SU-DHL-6 (cell line): ENCODE data around the gene SLC24A3.

ENCODE experiments used
- H2AFZ ChIP-seq: fragments of 200-600 bp; sonication (generic); 2 replicates; pipeline ENCODE4 v1.6.1; 2014; ENCODE audit warnings: low read depth, mild to moderate bottlenecking, moderate library complexity, mixed read lengths, antibody characterized with exemption, low read length; ENCODE audit not compliant: severe bottlenecking
- H3F3A ChIP-seq: fragments of 200-600 bp; shearing (Covaris generic); 2 replicates; pipeline ENCODE4 v1.6.0; 2016; ENCODE audit warnings: antibody characterized with exemption, mild to moderate bottlenecking; ENCODE audit not compliant: insufficient read depth
- H3K27ac ChIP-seq: fragments of 200-600 bp; sonication (generic); 2 replicates; pipeline ENCODE4 v1.5.1; 2016; ENCODE audit warnings: low read depth, mild to moderate bottlenecking, low read length, moderate library complexity, mixed read lengths
- H3K27me3 ChIP-seq: fragments of 200-600 bp; sonication (generic), shearing (Covaris generic); 2 replicates; pipeline ENCODE4 v1.6.0; 2014; ENCODE audit warnings: mild to moderate bottlenecking, low read length
- H3K36me3 ChIP-seq: fragments of 200-600 bp; sonication (generic); 2 replicates; pipeline ENCODE4 v1.6.1; 2014; ENCODE audit warnings: mild to moderate bottlenecking, low read length, mixed read lengths
- H3K4me2 ChIP-seq: fragments of 300-600, 200-600 bp; shearing (Covaris generic), sonication (generic); 2 replicates; pipeline ENCODE4 v1.6.0; 2014; ENCODE audit warnings: low read length, low read depth, mild to moderate bottlenecking; ENCODE audit not compliant: poor library complexity, severe bottlenecking
- H3K4me3 ChIP-seq: fragments of 200-600 bp; sonication (generic); 2 replicates; pipeline ENCODE4 v1.5.1; 2014; ENCODE audit warnings: antibody characterized with exemption, low read length, mild to moderate bottlenecking, mixed read lengths; ENCODE audit not compliant: insufficient read depth, poor library complexity, severe bottlenecking
- H3K79me2 ChIP-seq: fragments of 200-600 bp; sonication (generic); 2 replicates; pipeline ENCODE4 v1.6.1; 2014; ENCODE audit warnings: mild to moderate bottlenecking, low read length, moderate library complexity; ENCODE audit not compliant: insufficient read depth
- H3K9ac ChIP-seq: fragments of 200-600 bp; sonication (generic); 2 replicates; pipeline ENCODE4 v1.7.0; 2014; ENCODE audit warnings: mild to moderate bottlenecking, low read length
- H3K9me2 ChIP-seq: fragments of 200-600 bp; sonication (generic); replicated peaks from 2 replicates; pipeline ENCODE4 v1.6.1; 2014; ENCODE audit warnings: low read length; ENCODE audit not compliant: insufficient read depth
- H3K9me3 ChIP-seq: fragments of 200-600 bp; sonication (generic); 2 replicates; pipeline ENCODE4 v1.6.1; 2014; ENCODE audit warnings: low read length, mixed read lengths; ENCODE audit not compliant: insufficient read depth
- H4K20me1 ChIP-seq: fragments of 200-600 bp; sonication (generic); 2 replicates; pipeline ENCODE4 v1.6.1; 2014; ENCODE audit warnings: low read depth, mild to moderate bottlenecking, antibody characterized with exemption, low read length, moderate library complexity, mixed read lengths
- CTCF ChIP-seq: fragments of 200-600 bp; sonication (generic); IDR thresholded peaks from one replicate; pipeline ENCODE4 v1.5.1; 2017; ENCODE audit warnings: antibody characterized with exemption, mild to moderate bottlenecking, low read length, moderate library complexity; ENCODE audit not compliant: insufficient read depth, poor library complexity, severe bottlenecking
- EZH2phosphoT487 ChIP-seq: fragments of 200-600 bp; sonication (generic), shearing (Covaris generic); conservative IDR thresholded peaks from 2 replicates; pipeline ENCODE4 v1.6.1; 2018; ENCODE audit warnings: mild to moderate bottlenecking, antibody characterized with exemption, low read length, moderate library complexity, mixed read lengths

The SLC24A3 gene

GRCh38 chr20:19508449-19508848, 296.0 kb downstream of the SLC24A3 start:
- Histone ChIP-seq H3K36me3 (no peaks in the 10 kb centered on the region), H4K20me1 (no peaks in the 10 kb centered on the region), H3K27ac (no peak overlapping the region), H3K9me3 (no peaks in the 10 kb centered on the region), H3K9ac (no peak overlapping the region), H2AFZ (no peak overlapping the region), H3F3A (no peaks in the 10 kb centered on the region), H3K4me3 (no peak overlapping the region), H3K4me2 (no peak overlapping the region), H3K79me2 (no peaks in the 10 kb centered on the region), H3K9me2 (no peaks in the 10 kb centered on the region), H3K27me3 (no peaks in the 10 kb centered on the region)
- no peak for TF ChIP-seq EZH2phosphoT487
- no peak for TF ChIP-seq CTCF

- Histone ChIP-seq H3K9me3 (no peaks in the 10 kb centered on the region), H3K79me2 (no peaks in the 10 kb centered on the region), H4K20me1 (no peaks in the 10 kb centered on the region), H3K9ac (no peak overlapping the region), H3K4me2 (no peak overlapping the region), H3K27ac (no peak overlapping the region), H3F3A (no peaks in the 10 kb centered on the region), H3K27me3 (no peaks in the 10 kb centered on the region), H3K9me2 (no peaks in the 10 kb centered on the region), H3K36me3 (no peaks in the 10 kb centered on the region), H2AFZ (no peak overlapping the region), H3K4me3 (no peak overlapping the region)
- TF ChIP-seq EZH2phosphoT487 (no peak), CTCF (no peak)
These were observed 298.2 kb downstream of the SLC24A3 start for GRCh38 chr20:19510611-19511010.

GRCh38 chr20:19511931-19512330, 299.5 kb downstream of the SLC24A3 start:
- Histone ChIP-seq H3K27ac (no peak overlapping the region), H3K9me2 (no peaks in the 10 kb centered on the region), H3K9ac (no peak overlapping the region), H3K4me2 (no peak overlapping the region), H4K20me1 (no peaks in the 10 kb centered on the region), H3K36me3 (no peaks in the 10 kb centered on the region), H3K79me2 (no peaks in the 10 kb centered on the region), H2AFZ (no peak overlapping the region), H3F3A (no peaks in the 10 kb centered on the region), H3K4me3 (no peak overlapping the region), H3K27me3 (no peaks in the 10 kb centered on the region), H3K9me3 (no peaks in the 10 kb centered on the region)
- TF ChIP-seq CTCF (no peak), EZH2phosphoT487 (no peak)
